HEK293T (cell line): ENCODE measurements around the gene ARHGAP22.

ENCODE experiments used
- FOXA1 ChIP-seq: fragments of 450-650 bp; IDR thresholded peaks from 2 replicates; pipeline ENCODE4 v1.6.1; 2016; ENCODE audit warnings: mild to moderate bottlenecking
- L3MBTL2 ChIP-seq: fragments of 450-650 bp; conservative IDR thresholded peaks from 2 replicates; pipeline ENCODE4 v1.6.1; 2016; ENCODE audit warnings: mild to moderate bottlenecking
- LEF1 ChIP-seq: fragments of 450-650 bp; IDR thresholded peaks from 2 replicates; pipeline ENCODE4 v1.6.1; 2017; ENCODE audit warnings: mild to moderate bottlenecking, borderline replicate concordance
- TARDBP ChIP-seq: fragments of 450-650 bp; IDR thresholded peaks from 2 replicates; pipeline ENCODE4 v1.6.1; 2016

- TF ChIP-seq FOXA1 (no peak), LEF1 (no peak), TARDBP (no peak), L3MBTL2 (no peak)
Measured at GRCh38 chr10:48492201-48492600, 112.7 kb downstream of the ARHGAP22 start.
